Fibroblast of upper back skin (primary cell): Measurements from ENCODE around the gene RENBP.
A peak's percentile ranks its signal among the peaks of the same experiment; 100 is the strongest.

Source experiments
- DNase-seq: peaks from one replicate; pipeline ENCODE4 v3.0.0-alpha.2; 2013

The RENBP gene

DNA sequence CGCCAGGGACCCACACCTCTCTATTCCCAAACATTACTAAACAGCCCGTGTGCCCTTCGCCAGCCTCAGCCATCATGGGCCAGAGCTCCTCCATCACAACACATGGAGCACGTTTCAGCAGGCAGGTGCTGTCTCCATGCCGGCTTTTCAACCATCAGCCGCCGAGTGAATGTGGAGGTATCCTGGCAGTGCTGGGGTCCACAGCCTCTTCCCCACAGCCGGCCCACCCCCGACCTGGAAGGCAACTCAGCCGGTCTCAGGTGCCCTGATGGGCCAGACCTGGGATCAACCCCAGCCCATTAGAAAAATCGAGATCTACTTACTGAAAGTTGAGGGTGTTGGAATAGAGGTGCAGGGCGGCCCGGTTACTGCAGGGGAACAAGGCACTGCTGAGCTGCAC is 12.7 kb downstream of the RENBP start:
- no peak for DNase-seq

DNA sequence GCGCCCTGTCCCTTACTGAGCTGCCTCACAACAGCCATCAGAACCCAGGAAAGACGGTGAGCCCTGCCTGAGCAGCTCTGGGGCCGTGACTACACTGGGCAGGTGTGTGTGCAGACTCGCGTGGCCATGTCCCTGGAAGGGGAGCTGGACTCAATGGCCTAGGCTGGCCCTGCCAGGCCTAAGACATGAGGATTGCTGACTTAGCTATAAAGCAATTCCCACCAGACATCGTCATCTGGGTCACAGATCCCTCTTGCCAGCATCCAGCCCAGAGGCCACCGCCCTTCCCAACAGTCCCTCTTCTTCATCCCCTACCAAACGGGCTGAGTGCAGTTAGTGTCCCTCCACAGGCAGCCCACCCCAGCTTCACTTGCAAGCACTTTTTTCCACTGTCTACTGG is 13.3 kb downstream of the RENBP start:
- no peak for DNase-seq

DNA sequence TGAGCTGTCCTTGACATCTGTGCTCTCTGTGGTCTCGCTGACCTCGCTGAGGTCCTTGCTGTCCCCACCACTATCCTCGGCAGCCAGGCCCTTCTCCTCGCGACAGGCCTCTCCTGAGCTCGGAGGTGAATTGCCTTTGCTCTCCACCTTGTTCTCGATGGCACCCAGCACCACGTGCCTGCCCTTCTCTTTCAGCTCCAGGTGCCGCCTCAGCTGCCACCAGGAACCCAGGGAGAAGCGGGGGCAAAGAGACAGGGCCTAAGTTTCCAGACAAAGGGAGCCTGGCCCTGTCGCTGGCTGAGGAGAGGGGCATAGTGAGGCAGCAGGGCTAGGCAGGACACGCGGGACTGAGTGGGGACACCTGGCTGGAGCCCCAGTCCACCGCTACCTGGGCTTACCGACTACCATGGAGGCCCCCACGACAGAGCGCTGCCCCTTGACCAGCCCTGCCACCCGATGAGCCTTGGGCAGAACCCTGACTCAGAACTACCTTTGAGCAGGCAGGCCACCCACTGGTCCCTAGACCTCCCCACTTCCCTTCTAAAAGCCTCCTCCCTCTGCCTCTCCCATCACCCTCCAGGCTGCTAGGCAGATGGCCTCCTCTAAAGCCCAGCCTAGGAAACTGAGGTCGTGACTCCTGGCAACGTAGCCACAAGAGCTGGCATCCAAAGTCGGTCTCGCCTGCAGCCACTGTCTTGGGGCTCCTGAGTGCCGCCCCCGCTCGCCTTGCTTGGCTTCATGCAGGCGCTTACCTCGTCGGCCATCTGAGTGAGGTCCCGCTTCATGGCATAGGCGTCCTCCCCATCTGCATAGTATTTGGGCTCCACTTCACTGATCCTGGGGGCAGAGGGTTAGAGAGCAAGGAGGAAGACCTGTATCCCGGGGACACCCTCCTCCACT is 14.2 kb downstream of the RENBP start:
- DNase-seq, result no peak

DNA sequence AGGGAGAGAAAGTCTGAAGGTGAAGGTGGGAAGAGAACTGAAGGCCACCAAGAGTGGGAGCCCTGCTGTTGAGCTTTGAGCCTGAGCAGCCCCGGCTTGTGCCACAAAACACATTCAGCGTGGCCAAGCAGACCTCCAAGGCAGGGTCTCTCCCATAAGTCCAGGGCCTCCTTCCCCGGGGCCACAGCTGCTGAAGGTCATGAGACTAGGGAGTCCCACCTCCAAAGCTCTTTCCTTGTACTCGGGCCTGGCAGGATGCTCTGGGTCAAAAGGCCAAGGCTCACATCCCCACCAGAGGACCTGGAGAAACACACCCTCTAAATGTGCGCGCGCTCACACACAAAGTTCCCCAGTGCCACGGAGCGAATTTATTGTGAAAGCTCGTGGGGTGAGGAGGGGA is 14.9 kb downstream of the RENBP start:
- DNase-seq, result no peak

DNA sequence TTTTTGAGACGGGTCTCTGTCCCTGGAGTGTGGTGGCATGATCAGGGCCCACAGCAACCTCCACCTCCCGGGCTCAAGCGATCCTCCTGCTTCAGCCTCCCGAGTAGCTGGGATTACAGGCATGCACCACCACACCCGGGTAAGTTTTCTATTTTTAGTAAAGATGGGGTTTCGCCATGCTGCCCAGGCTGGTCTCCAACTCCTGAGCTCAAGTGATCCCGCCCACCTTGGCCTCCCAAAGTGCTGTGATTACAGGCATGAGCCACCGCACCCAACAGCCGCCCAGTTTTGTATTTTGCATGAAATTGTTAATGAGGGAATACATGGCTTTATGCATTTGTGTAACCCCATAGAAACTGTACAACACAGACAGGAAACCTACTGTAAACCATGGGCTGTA is 15.6 kb downstream of the RENBP start:
- no peak for DNase-seq

DNA sequence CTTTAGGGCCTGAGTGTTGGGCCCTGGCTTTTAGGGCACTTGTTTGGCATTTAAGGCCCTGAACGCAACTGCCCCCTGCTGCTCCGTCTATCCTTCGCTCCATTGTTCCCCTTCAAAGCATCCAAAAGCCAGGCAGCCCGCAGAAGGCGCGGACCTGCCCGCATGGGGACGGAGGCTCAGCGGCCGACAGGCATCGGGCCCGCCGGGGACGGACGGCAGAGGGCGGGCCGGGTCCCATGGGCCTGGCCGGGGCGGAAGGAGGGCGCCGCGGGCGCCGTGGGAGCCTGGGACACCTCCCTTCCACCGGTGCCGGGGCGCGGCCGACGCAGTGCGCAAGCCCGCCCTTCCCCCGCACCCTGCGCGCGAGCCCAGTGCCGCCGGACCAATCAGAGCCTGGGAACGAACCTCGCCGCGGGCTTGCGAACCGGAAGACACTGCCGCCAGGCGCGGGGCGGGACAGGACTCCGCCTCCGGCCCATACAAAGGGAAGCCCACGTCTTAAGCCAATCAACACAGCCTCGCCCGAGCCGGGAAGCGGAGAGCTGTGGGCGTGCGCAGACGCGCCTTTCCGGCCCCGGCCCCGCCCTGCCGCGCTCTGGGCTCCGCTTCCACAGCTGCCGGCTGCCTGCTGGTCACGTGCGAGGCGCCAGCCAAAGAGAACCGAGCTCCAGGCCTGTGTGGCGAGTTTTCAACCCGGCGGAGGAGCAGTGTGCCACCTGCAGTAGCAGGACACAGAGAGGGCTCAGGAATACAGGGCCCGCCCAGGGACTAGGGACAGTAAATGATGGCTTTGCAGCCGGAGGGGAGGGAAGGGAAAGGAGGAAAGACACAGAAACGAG is 16.3 kb downstream of the RENBP start:
- peak; percentile 97 for DNase-seq

DNA sequence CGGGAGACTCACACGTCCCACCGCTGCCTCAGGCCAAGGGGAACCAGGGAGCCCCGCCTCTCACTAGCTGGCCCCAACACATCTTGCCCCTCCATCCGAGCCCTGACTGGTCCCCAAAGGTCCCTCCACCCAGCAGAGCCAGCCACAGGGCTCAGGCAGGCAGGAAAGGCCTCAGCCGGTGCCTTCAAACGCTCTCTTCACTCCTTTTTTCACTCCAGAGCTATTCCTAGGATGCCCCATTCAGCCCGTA is 16.8 kb downstream of the RENBP start:
- no peak for DNase-seq

DNA sequence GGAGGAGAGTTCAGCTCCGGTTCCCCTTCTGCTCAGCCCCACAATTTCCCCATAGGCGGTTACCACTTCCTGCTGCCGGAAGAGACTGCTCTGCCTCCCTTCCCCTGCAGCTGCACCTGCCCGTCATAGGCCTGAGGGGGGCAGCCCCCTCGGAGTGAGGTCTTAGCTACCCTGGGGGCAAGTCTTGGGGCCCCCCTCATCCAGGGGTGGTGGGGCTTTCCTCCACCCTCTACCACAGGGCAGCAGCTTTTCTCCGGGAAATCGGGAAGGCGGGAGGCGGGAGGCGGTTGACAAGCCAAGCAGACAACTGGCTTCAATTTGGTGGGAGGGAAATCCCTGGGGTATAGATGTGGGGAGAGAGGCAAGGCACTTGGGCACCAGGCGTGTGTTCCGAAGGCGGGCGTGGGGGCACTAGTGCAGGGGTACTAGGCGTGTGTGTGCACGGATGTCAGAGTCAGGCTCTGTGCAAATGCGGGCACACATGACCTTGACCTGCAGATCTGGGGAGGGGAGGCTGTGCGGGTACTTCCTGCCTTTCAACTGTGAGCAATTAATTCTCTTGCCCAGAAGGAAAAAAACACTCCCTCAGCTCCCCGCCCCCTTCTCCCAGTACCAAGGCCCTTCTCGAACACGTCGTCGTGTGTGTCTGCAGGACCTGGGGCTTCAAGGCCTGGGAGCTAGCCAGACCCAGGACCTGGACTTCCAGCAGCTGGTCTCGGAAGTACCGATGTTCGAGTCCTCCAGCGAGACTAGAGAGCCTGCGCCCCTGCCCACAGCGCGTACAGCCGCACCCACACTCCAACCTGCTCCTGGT is 17.4 kb downstream of the RENBP start:
- no peak for DNase-seq

DNA sequence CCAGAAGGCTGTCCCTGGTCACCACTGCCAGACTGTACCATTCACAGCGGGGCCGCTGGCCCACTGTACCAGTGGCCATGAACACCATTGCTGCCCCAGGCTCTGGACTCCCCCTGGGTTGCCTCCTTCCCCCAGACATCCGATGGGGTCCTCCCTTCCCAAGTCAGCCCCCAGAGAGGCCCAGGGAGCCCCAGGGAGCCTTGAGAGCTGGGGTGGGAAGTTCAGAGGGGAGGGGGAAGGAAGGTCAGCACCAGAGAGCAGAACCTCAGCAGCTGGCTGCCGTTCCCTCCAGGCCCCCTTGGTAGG is 17.9 kb downstream of the RENBP start:
- no peak for DNase-seq

DNA sequence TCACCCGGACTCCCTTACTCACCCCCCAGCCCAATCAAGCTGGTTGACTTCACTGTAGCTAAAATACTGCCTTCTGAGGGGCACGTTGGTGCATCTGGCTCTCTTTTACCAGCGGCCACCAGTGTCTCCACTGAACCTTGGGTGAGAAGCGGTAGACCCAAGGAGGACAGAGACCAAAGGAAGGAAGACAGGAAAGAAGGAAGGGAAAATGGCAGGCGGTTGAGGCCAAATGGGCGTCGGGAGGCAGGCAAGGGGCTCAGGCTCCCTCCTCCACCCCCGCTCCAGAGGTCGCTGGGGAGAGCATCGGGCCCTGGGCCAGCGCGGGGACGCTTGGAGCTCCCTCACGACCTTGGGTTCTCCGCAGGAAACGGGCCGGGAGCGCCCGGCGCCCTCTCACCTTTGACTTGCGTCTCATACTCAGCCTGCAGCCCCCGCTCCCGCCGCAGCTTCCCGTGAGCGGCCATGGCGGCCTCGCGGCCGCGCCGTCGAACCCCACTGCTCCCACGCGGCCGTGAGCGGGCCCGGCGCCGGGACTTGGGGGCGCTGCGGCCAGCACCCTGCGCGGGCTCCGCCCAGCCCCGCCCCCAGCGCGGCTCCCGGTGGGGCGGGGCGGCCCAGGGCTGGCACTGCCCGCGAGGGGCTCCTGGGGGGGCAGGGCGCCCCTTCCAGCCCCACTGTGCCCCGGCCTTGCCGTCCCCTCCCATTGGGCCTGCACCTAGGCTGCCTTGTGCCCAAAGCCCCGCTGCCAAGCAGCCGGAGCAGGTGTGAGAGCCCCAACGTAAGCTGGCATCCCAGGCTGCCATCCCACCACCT is 18.5 kb downstream of the RENBP start, which contains the start of gene ARHGAP4:
TSS of gene ARHGAP4 (minus strand) at position 526 of the 813 bp plus-strand sequence. CDS start at position 464, 62 bp downstream.
- no peak for DNase-seq

DNA sequence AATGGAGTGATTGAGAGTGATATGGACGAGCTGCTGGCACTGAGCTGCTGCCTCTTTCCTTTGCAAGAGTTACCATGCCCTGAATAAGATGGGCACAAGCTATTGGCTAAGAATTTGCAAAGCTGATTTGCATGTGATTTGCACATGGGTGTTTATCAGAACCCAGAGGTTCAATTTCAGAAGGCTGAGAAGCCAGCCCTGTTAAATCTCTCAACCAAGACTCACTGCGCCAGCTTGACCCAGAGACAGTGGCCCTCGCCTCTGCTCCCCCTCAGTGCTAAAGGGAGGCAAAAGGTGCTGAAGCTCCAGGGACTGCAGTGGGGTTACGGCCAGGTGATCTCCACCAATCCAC is 19.1 kb downstream of the RENBP start:
- no peak for DNase-seq

DNA sequence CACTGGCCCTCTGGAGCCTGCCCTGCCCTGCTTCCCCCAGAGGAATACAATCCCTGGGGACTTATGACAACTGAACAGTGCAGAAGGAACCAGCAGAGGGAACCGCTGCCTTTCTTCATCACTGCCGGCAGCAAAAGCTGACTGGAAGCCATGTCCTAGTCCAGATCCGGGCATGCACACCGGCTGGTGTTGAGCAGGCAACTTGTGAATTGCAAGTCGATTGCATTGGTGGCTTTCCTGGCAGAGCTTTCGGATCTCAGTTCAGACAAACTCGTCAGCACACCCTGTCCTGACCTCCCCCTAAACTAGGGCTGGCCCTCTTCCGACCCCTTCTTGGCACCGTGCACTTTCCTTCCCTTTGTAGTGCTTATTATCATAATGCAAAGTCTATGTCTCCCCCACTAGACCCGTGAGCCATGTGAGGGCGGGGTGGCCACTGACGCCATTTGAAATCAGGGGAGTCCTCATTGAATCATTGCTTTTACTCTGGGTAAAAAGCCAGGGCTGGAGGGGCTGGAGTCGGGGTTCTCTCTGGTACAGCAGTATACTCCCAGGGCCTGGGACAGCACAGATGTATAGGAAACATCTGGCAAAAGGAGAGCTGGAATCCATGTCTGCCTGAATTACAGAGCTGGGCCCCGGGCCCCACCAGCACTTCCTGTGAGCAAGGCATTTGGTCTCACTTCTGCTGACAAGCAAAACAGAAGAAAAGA is 20.1 kb downstream of the RENBP start:
- DNase-seq, result peak; percentile 45

DNA sequence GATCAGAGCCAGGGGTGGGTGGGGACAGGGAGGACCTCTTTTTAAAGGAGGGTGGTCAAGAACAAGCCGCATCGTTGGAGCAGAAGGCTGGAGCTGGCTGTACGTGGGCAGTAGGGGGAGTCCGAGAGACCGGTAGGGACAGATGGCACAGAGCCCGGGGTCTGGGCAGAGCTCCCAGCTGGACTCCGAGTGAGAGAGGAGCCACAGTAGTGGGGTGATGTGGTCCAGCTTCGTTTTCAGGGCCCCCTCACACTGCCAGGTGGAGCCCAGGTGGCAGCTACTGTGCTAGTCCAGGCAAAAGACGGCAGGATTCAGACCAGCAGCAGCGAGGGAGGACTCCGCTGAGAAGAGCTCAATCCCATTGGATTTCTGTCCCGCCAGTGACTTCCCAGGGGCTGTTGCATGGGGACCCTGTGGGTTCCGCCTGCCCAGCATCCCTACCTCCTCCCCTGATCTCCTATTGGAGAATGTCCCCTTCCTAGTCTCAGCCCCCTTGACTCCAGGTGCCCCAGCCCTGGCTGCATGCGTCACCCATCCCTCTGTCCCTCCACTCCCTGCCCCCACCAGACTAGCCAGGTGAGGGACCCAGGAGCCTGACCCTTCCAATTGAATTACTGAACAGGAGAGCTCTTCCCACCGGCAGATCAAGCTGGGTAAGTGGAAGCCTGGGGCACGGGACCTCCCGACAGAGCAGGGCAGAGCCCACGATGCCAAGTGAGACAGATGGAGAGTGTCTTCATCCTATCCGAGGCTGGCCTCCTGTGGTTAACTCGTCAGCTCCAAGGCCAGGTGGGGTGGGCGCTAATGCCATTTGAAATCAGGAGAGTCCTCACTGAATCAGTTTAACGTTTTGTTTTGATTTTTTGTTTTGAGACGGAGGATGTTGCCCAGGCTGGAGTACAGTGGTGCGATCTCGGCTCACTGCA is 21.2 kb downstream of the RENBP start:
- DNase-seq, result peak; percentile 44

DNA sequence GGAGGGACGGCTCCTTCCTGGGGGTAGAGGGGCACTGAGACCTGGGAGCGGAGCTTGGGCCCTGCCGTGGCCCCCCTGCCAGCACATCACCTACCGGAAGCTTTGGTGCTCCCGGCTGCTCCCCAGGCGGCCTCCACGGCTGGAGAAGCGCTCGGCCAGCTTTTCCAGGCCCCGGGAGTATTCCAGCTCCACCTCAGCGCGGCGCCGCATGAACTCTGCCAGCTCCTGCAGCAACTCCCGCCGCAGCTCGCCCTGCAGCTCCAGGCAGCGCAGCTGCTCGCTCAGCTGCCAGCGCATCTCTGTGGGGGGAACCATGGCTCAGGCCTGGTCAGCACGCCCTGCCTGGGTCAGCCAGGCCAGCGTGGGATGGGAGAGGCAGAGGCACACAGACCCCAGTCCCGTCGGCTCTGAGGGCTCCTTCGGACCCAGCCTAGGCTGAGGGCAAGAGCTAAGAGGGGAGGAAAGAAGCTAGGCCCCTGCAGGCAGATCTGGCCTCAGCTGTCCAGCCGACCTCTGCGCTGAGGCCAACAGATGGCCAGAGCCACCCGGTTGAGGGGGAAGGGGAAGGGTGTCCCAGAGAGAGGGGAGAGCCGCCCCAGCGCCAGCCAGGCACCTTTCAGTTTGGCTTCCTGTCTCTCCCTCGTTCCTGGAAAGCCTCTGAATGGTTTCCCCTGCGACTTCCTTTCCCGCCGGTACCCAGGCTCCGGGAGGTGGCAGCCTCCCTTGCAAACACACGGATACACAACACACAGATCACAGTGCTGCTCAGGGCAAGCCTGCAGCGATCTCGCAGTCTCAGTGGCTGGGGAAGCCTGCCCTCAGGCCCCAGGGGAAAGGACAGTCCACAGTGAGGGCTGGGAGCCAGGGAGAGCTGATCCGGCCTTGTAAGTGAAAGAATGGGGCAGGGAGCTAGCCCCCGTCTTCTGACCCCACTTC is 22.7 kb downstream of the RENBP start:
- DNase-seq, result no peak

DNA sequence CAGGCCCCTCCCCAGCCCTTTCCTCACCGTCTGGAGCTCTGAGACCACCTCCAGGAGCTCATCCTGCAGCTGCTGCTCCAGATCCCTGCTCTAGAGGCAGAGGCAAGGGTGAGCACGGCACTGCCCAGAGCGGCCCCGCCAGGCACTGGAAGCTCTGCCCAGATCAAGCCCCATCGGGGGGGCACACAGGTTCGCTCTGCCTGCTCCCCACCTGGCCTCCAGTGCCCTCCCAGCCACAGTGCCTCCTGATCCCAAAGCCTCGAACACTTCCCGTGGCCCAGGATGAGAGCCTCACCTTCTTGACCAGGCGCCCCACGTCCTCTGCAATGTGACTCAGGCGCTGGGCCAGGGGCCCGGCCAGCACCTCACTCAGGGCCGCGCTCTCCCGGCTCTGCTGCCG is 23.4 kb downstream of the RENBP start:
- DNase-seq, result no peak

DNA sequence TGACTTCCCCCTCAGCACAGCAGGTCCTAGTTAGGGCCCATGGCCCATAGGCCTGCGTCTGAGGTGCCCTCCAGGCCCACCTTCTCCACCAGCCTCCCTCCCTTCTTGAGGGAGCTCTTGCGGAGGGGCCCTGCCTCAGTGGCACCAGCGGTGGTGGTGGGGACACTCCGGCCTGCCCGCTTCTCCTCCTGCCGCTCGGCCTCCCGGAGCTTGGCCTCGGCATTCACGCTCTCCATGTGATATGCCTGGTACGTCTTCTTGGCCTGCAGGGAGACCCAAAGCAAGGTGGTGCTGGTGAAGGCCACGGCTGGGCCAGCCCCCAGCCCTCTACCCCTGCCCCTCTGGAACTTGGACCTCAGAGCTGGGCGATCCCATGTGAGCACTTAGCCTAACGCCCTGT is 23.9 kb downstream of the RENBP start:
- no peak for DNase-seq

DNA sequence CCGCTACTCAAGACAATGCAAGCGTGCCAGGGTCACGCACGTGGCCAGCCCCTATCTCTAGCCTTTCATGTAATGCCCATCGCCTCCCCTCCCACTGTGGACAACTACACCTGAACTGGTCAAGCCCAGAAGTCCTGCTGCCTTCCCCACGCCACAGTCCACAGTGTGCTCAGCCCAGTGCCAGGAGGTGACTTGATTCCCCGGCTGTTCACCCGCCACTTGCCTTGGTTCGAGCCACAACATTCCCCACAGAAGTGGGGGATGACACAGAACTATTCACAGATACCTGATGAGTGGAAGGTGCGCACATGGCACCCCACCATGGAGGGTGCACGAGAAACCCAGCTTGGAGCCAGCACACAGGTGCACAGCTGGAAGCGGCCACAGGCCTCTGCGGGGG is 25.2 kb downstream of the RENBP start:
- DNase-seq, result no peak

DNA sequence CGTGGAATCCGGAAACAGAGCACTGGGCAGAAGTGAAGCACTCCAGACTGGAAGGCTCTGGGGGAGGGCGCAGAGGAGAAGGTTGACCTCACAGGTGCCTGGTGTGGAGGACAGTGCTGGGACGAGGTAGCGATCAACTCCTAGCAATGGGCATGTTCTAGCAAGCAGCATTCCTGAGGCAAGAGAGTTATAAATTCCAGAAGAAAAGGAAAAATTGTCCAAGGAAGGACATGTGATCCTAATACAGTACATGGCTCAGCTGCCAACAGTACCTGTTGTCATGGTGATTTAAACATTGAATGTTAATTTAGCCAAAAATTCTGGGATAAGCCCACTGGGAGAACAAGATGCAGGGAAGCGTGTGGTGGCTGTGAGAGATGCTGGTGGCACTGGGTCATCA is 26.6 kb downstream of the RENBP start:
- DNase-seq, result no peak

DNA sequence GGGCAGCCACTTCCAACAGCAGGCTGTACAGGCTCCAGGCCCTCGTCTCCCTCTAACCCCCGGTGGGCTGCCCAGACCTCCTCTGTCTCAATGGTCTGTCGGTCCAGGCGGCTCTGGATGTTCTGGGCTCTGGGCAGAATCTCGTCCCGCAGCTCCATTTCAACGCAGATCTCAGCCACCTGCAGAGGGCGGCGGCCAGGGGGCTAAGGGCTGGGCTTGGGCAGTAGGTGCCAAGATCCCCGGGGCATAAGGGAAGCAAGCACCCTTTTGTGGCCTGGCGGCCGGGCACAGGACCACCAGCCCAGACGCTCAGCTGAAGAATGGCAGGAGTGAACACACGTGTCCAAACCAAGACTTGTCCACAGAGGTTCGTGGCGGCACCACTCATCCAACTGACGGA is 30.7 kb downstream of the RENBP start:
- no peak for DNase-seq

DNA sequence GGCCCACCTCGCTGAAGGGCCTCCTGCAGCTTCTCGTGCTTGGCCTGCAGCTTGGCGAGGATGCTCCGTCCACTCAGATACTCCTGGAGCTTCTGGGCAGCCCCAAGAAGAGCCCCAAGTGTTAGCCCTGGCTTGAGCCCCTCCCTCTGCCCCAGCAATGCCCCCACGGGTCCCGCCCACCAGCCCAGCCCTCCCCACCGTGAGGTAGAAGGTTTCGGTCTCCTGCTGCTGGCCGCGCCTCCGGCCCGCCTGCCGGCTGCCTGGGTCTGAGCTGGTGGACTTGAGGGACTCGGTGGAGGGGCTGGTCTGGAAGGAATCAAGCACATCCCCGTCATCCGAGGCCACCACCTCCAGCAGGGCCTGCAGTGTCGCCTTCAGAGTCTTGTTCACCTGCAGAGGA is 31.2 kb downstream of the RENBP start:
- no peak for DNase-seq
